C4-2B (cell line): ENCODE measurements around the gene OSBPL9.

Source experiments
- CTCF ChIP-seq: fragments of 450-650 bp; conservative IDR thresholded peaks from 2 replicates; pipeline ENCODE4 v1.5.1; 2017; ENCODE audit warnings: mild to moderate bottlenecking
- ZFX ChIP-seq: fragments of 450-650 bp; IDR thresholded peaks from 2 replicates; pipeline ENCODE4 v1.6.1; 2017

GRCh38 chr1:51712590-51712989, 95.7 kb downstream of the OSBPL9 start:
- TF ChIP-seq CTCF: no peak
- TF ChIP-seq ZFX: no peak
